DND-41 (cell line): ENCODE results near the gene TTC39B.

Experiments
- CTCF ChIP-seq: IDR thresholded peaks from 2 replicates; pipeline ENCODE4 v1.5.1; 2012; ENCODE audit warnings: borderline replicate concordance, low read length, moderate library complexity, mild to moderate bottlenecking; ENCODE audit not compliant: poor library complexity, severe bottlenecking; ENCODE audit errors: extremely low read depth
- EZH2 ChIP-seq: IDR thresholded peaks from 3 replicates; pipeline ENCODE4 v1.6.1; 2012; ENCODE audit warnings: borderline replicate concordance, low read depth, mild to moderate bottlenecking, moderate library complexity, low read length, inconsistent platforms; ENCODE audit not compliant: severe bottlenecking

DNA sequence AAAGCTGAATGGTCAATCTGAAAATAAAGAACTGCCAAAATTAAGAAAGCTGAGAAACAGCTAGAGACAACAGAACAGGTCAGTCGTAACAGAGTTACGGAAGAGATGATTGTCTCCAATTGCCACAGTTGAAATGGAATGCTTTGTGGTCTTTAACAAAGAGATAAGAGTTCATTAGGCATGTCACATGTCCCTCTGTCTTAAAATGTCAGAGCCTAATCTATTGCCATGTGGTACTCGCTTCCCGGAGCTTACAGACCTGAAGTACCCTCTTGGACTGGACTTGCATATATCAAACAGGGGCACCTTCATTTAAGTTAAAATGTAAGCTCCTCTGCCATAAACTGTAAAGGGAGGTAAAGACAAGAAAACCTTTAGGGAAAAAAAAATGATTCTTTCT is 19.7 kb downstream of the TTC39B start:
- TF ChIP-seq CTCF (no peak), EZH2 (no peak)
